K562 (cell line): Measurements from ENCODE around the gene H2BW1. TPM values are rescaled to one million over a fixed set of nuclear protein-coding genes. Genes with fewer than 3 reads are reported as not detected.

Experiments
- ATAC-seq: fragments of 200-7000 bp; cut with Tn5 transposase; 3 replicates; pipeline ENCODE4 v1.9.1; 2020; ENCODE audit warnings: moderate library complexity
- BruUV-seq: library from RNA; stranded (reverse); fragments of 400-500 nt; replicated peaks from 2 replicates; lab custom pipeline; 2021; lab: Mats Ljungman, UMichigan
- CTCF ChIA-PET: fragments of 300-600 bp; formaldehyde crosslinking; extraction: SDS; loops from one replicate; lab custom pipeline; 2021; ENCODE audit warnings: low intra/inter-chr PET ratio; lab: Yijun Ruan, JAX
- POLR2A ChIA-PET: fragments of 300-600, 350-650 bp; sonication (Branson Sonifier 250); formaldehyde crosslinking; extraction: SDS; loops from one replicate; lab custom pipeline; 2021; ENCODE audit warnings: antibody characterized with exemption, inconsistent platforms; lab: Yijun Ruan, JAX
- DNase-seq, 4 experiments: peaks; one replicate each; pipeline versions ENCODE4 v3.0.0 to v3.0.0-alpha.2; 2011 to 2018; ENCODE audit warnings: low spot score in 3 of 4, mixed read lengths in 3 of 4; ENCODE audit errors: extremely low read depth in 1 of 4
- FAIRE-seq: peaks from 2 replicates; lab custom pipeline; 2011; peaks lifted over from hg19 to GRCh38; lab: Jason Lieb, UNC
- H2AFZ ChIP-seq: 2 replicates; pipeline ENCODE4 v1.6.0; 2011; ENCODE audit warnings: low read depth, low read length, control low read depth, inconsistent platforms
- H3K27ac ChIP-seq: fragments of 200-600 bp; 3 replicates; pipeline ENCODE4 v1.8.0; 2011; ENCODE audit warnings: low read depth, mild to moderate bottlenecking, control low read depth, inconsistent platforms, low read length, moderate library complexity, mixed read lengths; ENCODE audit errors: extremely low read depth
- H3K27me3 ChIP-seq, 2 experiments: fragments of 300-600 bp in 1 of 2; 2 replicates in 1 of 2; 3 replicates in 1 of 2; pipeline versions ENCODE4 v1.6.0 to v1.8.0; 2011; ENCODE audit warnings: inconsistent platforms in 2 of 2, low read length in 2 of 2, mild to moderate bottlenecking in 1 of 2, mixed read lengths in 1 of 2, moderate library complexity in 1 of 2; ENCODE audit not compliant: control insufficient read depth in 2 of 2, insufficient read depth in 2 of 2
- H3K36me3 ChIP-seq: fragments of 300-600 bp; 3 replicates; pipeline ENCODE4 v1.8.0; 2011; ENCODE audit warnings: mild to moderate bottlenecking, low read length, inconsistent platforms; ENCODE audit not compliant: control insufficient read depth, insufficient read depth
- H3K4me1 ChIP-seq, 2 experiments: fragments of 200-600 bp in 1 of 2; replicated peaks in 1 of 2; 2 replicates in 1 of 2; 3 replicates in 1 of 2; pipeline versions ENCODE4 v1.5.1 to v1.8.0; 2011; ENCODE audit warnings: inconsistent platforms in 2 of 2, low read length in 2 of 2, mild to moderate bottlenecking in 1 of 2, mixed read lengths in 1 of 2, moderate library complexity in 1 of 2; ENCODE audit not compliant: control insufficient read depth in 2 of 2, insufficient read depth in 2 of 2
- H3K4me2 ChIP-seq: 2 replicates; pipeline ENCODE4 v1.6.1; 2011; ENCODE audit warnings: low read length, control low read depth, inconsistent platforms, mixed read lengths; ENCODE audit not compliant: insufficient read depth
- H3K4me3 ChIP-seq: fragments of 200-600 bp; sonication (generic), shearing (Covaris generic); 2 replicates; pipeline ENCODE4 v1.5.1; 2016; ENCODE audit warnings: control low read depth, inconsistent platforms
- H3K79me2 ChIP-seq: fragments of 200-600 bp; 3 replicates; pipeline ENCODE4 v1.8.0; 2011; ENCODE audit warnings: low read length, inconsistent platforms; ENCODE audit not compliant: control insufficient read depth, insufficient read depth
- H3K9ac ChIP-seq, 2 experiments: 2 replicates each; pipeline versions ENCODE4 v1.6.0 to v1.6.1; 2011; ENCODE audit warnings: low read depth in 2 of 2, low read length in 2 of 2, control low read depth in 1 of 2, inconsistent platforms in 1 of 2, mild to moderate bottlenecking in 1 of 2, mixed read lengths in 1 of 2; ENCODE audit not compliant: insufficient read depth in 1 of 2
- H3K9me1 ChIP-seq: one replicate; pipeline ENCODE4 v1.6.0; 2011; ENCODE audit warnings: inconsistent platforms, mild to moderate bottlenecking, low read length, moderate library complexity; ENCODE audit not compliant: control insufficient read depth, insufficient read depth
- H3K9me3 ChIP-seq: replicated peaks from 2 replicates; pipeline ENCODE4 v1.5.1; 2011; ENCODE audit warnings: low read depth, low read length, inconsistent platforms; ENCODE audit not compliant: control insufficient read depth, insufficient read depth
- H4K20me1 ChIP-seq: replicated peaks from 2 replicates; pipeline ENCODE4 v1.6.1; 2011; ENCODE audit warnings: low read length, inconsistent platforms, mixed read lengths; ENCODE audit not compliant: control insufficient read depth, insufficient read depth
- ATF1 ChIP-seq, 2 experiments: fragments of 450-650 bp in 1 of 2; IDR thresholded peaks; 2 replicates each; pipeline ENCODE4 v1.6.1; 2016; ENCODE audit warnings: missing compliant biosample characterization in 1 of 2, missing genetic modification characterization in 1 of 2
- CAMTA2 ChIP-seq: fragments of 250-450 bp; sonication (Bioruptor Pico); conservative IDR thresholded peaks from 2 replicates; pipeline ENCODE4 v1.5.1; 2022
- CBX2 ChIP-seq: fragments of 200-600 bp; sonication (generic); IDR thresholded peaks from one replicate; pipeline ENCODE4 v1.6.1; 2012; ENCODE audit warnings: mild to moderate bottlenecking, low read length, inconsistent platforms; ENCODE audit not compliant: insufficient read depth, poor library complexity, severe bottlenecking
- CREM ChIP-seq: IDR thresholded peaks from 2 replicates; pipeline ENCODE4 v1.6.1; 2014; ENCODE audit warnings: antibody characterized with exemption, low read depth
- ESRRB ChIP-seq: fragments of 250-450 bp; sonication (Bioruptor Pico); IDR thresholded peaks from 2 replicates; pipeline ENCODE4 v1.5.0; 2020; ENCODE audit warnings: mild to moderate bottlenecking, moderate library complexity, borderline replicate concordance
- L3MBTL2 ChIP-seq: fragments of 450-650 bp; IDR thresholded peaks from 2 replicates; pipeline ENCODE4 v1.6.1; 2016; ENCODE audit warnings: mild to moderate bottlenecking, moderate library complexity
- WGBS: fragments of 100-300 bp; shearing (Covaris generic); methylation state at CpG from one replicate; pipeline ENCODE4 v1.1.6; 2016; ENCODE audit warnings: low coverage, mixed read lengths; ENCODE audit not compliant: insufficient coverage; ENCODE audit errors: missing lambda C conversion rate; 5-methylcytosine and 5-hydroxymethylcytosine counted together
- in situ Hi-C: fragments of 300-500 bp; cut with MboI; formaldehyde crosslinking; loops from 4 replicates; pipeline ENCODE4 v1.15.0; 2018; ENCODE audit warnings: inconsistent platforms, mixed read lengths
- intact Hi-C: fragments of 100-400 bp; cut with micrococcal nuclease; formaldehyde crosslinking; loops from 2 replicates; pipeline ENCODE4 v1.14.2; 2022
- polyA plus RNA-seq, 8 experiments: library from polyadenylated mRNA; depleted of rRNA in 4 of 8; stranded (reverse) in 5 of 8; unstranded in 3 of 8; fragments of >200 nt; fragmentation: Nextera tagmentation in 2 of 8; fragmentation: Illumina TruSeq in 1 of 8; extraction: Ambion mirVana in 2 of 8; extraction: Trizol in 1 of 8; gene quantifications; 2 replicates each; pipeline versions ENCODE4 v1.2.1 to v1.2.3, GENCODE V29; 2011 to 2014; ENCODE audit warnings: inconsistent platforms in 1 of 8, missing spikeins in 1 of 8
- total RNA-seq, 7 experiments: library from RNA; depleted of rRNA in 6 of 7; stranded (reverse); fragments of >200 nt in 6 of 7; fragmentation: Illumina TruSeq in 2 of 7; extraction: Trizol in 2 of 7; gene quantifications; 2 replicates each; pipeline versions ENCODE4 v1.2.1 to v1.2.3, GENCODE V29; 2011 to 2021; ENCODE audit warnings: low replicate concordance in 1 of 7
- TF ChIP-seq, protein P1 (sequence below), 2 experiments: IDR thresholded peaks; 2 replicates each; pipeline ENCODE4 v1.6.1; 2011; ENCODE audit warnings: borderline replicate concordance in 1 of 2, control low read depth in 1 of 2, low read depth in 1 of 2, low read length in 1 of 2, mild to moderate bottlenecking in 1 of 2, mixed read lengths in 1 of 2, moderate library complexity in 1 of 2; ENCODE audit not compliant: insufficient read depth in 1 of 2, insufficient read length in 1 of 2, poor library complexity in 1 of 2, severe bottlenecking in 1 of 2; ENCODE audit errors: extremely low read depth in 1 of 2

Gene H2BW1
- total and polyA plus RNA-seq, 9 of the 15 experiments (the other 6 are each of a cell fraction or from before 2014, with no cell fraction given), result not detected

DNA sequence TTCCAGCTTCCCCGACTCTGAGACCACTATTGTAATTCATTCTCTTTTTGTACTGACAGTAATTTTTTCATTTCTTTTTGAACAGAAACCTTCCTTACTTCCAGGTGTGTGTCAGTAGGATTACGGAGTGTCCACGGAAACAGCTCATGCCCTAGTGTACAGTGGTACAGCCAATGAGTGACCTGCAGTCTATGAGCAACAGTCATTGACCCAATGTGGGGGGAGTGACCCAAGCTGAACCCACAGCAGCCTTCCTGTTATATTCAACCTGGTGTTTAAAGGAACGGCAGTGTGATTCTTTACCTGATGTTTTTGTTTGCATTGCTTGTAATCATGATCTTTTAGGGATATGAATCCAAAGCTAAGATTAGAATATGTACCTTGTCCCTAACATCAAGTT, 27.5 kb upstream of the H2BW1 start (continued):
- no peak for TF ChIP-seq ESRRB (CRISPR knock-in tag)
- TF ChIP-seq, all 486 proteins: peak for 0

DNA sequence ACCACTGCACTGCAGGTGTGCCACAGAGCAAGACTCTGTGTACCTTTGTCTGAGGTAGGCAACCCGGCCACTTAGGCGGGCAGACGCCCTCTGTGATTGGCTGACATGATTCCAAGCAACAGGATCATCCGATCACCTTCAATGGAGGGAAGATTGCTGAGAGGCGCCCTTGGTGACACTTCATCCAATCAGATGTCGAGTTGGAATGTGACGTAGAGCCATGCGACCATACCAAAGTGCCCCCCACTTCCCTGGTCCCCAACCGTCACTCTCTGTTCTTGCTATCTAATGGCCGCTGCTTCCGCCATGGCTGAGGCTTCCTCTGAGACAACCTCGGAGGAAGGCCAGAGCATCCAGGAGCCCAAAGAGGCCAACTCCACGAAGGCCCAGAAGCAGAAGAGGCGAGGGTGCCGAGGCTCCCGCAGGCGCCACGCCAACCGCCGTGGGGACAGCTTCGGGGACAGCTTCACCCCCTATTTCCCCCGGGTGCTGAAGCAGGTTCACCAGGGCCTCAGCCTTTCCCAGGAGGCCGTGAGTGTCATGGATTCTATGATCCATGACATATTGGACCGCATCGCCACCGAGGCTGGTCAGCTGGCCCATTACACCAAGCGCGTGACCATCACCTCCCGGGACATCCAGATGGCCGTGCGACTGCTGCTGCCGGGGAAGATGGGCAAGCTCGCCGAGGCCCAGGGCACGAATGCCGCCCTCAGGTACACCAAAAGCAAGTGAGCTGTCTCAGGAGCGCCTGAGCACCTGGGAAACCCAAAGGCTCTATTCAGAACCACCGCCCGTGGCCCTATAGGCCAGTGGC, 26.4 kb upstream of the H2BW1 start, which contains the start of gene H2BW2:
Gene H2BW2 (plus strand): TSS at position 268 of the 817 bp plus-strand sequence. CDS start 39 bp downstream, at position 307.
- Histone ChIP-seq H2AFZ (no peak within 1 kb of the TSS), H3K4me3 (no peak within 1 kb of the TSS), H3K9me1 (no peaks in the 10 kb centered on the region), H3K9ac (no peak within 1 kb of the TSS), H3K9me3 (no peaks in the 10 kb centered on the region), H3K4me1 (no peaks in the 10 kb centered on the region), H3K27ac (no peak within 1 kb of the TSS), H3K4me2 (no peak within 1 kb of the TSS), H3K27me3 (peaks cover 0 to 12% of the 10 kb centered on the region in 2 experiments; a peak in 2 of 5 replicates), H3K36me3 (no peaks in the 10 kb centered on the region), H3K79me2 (no peaks in the 10 kb centered on the region), H4K20me1 (no peaks in the 10 kb centered on the region)
- WGBS, result 7% methylated on average over 20 of the region's 39 CpGs
- ChIA-PET CTCF (no interaction called here), POLR2A (no interaction called here)
- in situ Hi-C loops, result no loop called here
- ATAC-seq (no peak), DNase-seq (no peak), FAIRE-seq (no peak)
- intact Hi-C loops, result no loop called here
- BruUV-seq, result no TSS peak
- TF ChIP-seq CREM, result peak; percentile 38; the same call in 1 of the 2 replicates
- peak; percentile 64 for TF ChIP-seq L3MBTL2
- TF ChIP-seq ATF1 (CRISPR knock-in tag; IDR thresholded peaks at IDR 0.05), result no peak
- TF ChIP-seq ATF1 (tag; IDR thresholded peaks at IDR 0.05), result 0 out of 2 replicates have a peak, but pooled peaks have one; percentile 22
- TF ChIP-seq, protein P1, sequence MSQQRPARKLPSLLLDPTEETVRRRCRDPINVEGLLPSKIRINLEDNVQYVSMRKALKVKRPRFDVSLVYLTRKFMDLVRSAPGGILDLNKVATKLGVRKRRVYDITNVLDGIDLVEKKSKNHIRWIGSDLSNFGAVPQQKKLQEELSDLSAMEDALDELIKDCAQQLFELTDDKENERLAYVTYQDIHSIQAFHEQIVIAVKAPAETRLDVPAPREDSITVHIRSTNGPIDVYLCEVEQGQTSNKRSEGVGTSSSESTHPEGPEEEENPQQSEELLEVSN (IDR thresholded peaks at IDR 0.05; ENCODE audit: borderline replicate concordance in 1 of 2, extremely low read depth in 1 of 2, insufficient read depth in 1 of 2, insufficient read length in 1 of 2, low read depth in 1 of 2, low read length in 1 of 2, poor library complexity in 1 of 2, severe bottlenecking in 1 of 2), result peak; percentile 42 to 70
- no peak for TF ChIP-seq CAMTA2 (CRISPR knock-in tag)
- TF ChIP-seq CBX2, result no peak
